Mammary epithelial cell (primary cell): ENCODE data around the gene SEC14L5.

ENCODE experiments used
- EZH2 ChIP-seq: IDR thresholded peaks from 2 replicates; pipeline ENCODE4 v1.6.1; 2012; ENCODE audit warnings: low read length, inconsistent platforms, borderline replicate concordance
- TF ChIP-seq, protein P1 (sequence below), 2 donors: IDR thresholded peaks in 1 of 2; conservative IDR thresholded peaks in 1 of 2; 2 replicates each; pipeline ENCODE4 v1.5.1; 2011 to 2012; ENCODE audit warnings: inconsistent platforms in 2 of 2, low read length in 2 of 2, mild to moderate bottlenecking in 2 of 2, control low read depth in 1 of 2, low read depth in 1 of 2; ENCODE audit not compliant: insufficient read depth in 1 of 2; ENCODE audit errors: extremely low read depth in 1 of 2

DNA sequence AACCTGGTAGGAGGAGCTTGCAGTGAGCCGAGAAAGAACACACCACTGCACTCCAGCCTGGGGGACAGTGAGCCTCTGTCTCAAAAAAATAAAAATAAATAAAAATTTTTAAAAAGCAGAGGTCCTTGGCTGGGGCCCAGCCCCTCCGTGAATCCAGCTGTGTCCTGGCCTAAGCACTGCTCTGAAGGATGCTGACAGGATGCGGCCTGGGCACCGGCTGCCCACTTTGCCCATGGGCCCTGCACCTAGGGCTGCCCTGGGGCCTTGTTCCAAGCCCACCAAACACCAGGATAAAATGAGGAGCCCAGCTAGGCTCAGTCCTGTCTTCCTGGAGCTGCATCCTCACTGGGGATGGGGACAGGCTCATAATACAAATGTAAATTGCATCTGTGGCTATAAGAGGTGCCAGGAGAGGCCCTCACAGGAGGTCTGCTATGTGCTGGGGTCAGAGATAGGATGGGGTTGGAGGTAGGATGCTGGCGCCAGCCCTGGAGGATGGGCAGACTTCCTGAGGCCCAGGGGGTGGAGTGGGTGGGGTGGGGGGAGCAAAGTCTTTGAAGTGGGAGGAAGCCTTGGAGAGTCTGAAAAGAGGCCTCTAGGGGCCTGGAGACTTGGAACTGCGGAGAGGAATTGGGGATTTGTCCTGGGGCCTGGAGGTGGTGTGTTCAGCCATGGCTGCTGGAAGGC is 101.4 kb downstream of the SEC14L5 start:
- TF ChIP-seq, protein P1, sequence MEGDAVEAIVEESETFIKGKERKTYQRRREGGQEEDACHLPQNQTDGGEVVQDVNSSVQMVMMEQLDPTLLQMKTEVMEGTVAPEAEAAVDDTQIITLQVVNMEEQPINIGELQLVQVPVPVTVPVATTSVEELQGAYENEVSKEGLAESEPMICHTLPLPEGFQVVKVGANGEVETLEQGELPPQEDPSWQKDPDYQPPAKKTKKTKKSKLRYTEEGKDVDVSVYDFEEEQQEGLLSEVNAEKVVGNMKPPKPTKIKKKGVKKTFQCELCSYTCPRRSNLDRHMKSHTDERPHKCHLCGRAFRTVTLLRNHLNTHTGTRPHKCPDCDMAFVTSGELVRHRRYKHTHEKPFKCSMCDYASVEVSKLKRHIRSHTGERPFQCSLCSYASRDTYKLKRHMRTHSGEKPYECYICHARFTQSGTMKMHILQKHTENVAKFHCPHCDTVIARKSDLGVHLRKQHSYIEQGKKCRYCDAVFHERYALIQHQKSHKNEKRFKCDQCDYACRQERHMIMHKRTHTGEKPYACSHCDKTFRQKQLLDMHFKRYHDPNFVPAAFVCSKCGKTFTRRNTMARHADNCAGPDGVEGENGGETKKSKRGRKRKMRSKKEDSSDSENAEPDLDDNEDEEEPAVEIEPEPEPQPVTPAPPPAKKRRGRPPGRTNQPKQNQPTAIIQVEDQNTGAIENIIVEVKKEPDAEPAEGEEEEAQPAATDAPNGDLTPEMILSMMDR (conservative IDR thresholded peaks at IDR 0.05 in 1 of 2, IDR thresholded peaks at IDR 0.05 in 1 of 2; ENCODE audit: extremely low read depth in 1 of 2, insufficient read depth in 1 of 2, low read depth in 1 of 2, low read length in 2 of 2): no peak
- TF ChIP-seq EZH2: no peak
